ENCODE results near the gene CRACR2A.

Gene CRACR2A

GRCh38 chr12:3644104-3644503 is 108.8 kb downstream of the CRACR2A start:
- no peak for DNase-seq

DNA sequence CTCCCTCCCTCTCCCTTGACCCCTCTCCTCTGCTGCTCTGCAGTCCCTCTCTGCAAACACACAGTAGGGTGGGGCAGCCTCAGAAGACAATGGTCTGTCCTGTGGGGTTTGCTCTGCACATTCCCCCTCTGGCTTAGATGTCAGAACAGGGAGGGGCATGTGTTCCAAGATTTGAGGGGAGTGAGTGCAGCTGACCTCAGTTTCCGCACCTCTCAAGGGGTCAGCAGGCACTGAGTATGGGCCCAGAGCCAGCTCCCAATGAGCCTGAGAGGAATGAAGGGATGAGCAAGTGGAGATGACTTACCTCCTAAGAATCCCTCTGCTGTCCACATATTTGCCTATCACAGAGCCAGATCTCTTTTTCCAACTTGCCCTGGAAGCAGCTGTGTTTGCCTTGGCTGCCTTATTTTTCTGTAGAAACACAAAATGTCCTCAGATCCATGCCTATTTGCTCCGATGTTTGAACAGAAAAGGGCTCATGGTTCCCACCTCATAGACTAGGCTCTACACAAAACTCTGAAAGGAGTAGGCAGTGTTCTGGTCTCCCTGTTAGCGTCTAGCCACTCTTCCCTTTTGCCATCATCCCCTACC is 111.4 kb downstream of the CRACR2A start:
- DNase-seq, result no peak

DNA sequence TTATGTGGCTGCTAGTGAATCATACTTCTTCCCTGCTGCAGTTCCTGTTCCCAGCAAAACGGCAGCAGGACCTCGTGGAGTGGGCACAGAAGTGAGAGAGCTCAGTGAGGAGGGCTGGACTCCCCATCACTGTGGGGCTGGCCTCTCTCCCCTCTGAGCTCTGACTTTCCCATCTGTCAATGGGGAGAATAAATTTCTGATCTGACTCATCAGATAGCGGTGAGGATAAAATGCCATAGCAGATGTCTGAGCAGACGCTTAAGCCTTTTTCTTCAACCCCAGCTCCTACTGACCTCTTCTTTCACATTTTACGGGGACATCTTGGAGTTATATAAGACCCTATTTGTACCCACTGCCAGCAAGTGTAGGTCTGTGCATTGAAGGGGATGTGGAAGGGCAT is 116.6 kb downstream of the CRACR2A start:
- no peak for DNase-seq

GRCh38 chr12:3634348-3634747 is 118.6 kb downstream of the CRACR2A start:
- no peak for DNase-seq

GRCh38 chr12:3633396-3633795 is 119.5 kb downstream of the CRACR2A start:
- no peak for DNase-seq

GRCh38 chr12:3632754-3633153 is 120.2 kb downstream of the CRACR2A start:
- no peak for DNase-seq

DNA sequence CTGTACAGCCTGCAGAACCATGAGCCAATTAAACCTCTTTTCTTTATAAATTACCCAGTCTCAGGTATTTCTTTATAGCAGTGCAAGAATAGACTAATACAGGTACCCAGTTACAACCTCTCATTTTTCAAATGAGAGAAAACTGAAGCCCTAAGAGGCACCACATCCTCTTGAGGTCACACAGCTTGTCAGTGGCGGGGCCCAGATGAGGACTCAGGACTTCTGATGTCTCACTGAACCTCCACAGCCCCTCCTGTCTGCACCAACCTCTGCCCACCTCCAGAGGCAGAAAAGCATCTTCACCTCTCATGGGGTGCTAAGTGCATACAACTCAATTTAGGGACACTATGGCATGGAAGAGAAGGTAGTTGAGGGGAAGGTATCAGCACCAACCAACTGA is 120.7 kb downstream of the CRACR2A start:
- DNase-seq, result no peak

DNA sequence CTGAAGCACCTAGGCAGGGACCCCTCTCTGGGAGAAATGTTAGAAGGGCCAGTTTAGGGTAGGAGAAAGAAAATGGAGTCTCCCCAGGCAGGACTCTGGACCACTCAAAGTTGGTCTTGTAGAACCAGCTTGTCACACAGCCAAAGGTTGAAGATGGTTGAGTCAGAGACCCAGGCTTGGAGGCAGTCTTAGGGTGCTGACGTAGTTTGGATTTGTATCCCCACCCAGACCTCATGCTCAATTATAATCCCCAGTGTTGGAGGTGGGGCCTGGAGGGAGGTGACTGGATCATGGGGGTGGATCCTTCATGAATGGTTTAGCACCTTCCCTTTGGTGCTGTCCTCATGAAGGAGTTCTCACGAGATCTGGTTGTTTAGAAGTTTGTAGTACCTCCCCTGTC is 121.2 kb downstream of the CRACR2A start:
- DNase-seq, result no peak

GRCh38 chr12:3631272-3631637 is 121.7 kb downstream of the CRACR2A start:
- DNase-seq, result no peak

DNA sequence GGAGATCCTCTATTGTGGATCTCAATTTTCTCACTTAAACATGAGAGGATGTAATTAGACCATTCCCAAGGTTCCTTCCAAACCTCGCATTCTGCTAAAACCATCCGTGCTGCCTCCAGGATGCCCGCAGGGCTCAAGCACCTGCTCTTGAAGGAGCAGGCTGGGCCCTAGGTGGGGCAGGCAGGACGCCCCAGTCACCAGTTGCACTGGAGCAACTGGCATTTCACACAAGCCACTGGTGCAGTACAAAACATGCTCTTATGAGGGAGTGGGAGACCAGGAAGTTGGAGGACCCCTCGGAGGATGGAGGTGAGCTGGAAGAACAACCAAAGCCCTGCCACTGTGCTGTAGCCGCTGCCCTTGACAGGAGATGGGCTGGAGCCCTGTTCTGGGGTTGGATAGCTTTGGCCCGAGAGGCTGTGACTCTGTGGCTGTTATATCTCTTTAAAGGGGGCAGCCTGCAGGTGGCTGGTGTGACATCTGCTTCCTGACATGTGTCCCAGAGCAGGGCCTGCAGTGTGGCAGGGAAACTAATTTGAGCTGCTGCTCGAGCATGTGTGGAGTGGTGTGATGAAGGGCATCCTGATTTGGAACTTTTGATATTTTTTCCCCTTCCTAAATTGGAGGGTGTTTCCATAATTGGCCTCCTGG is 122.2 kb downstream of the CRACR2A start:
- DNase-seq, result no peak

DNA sequence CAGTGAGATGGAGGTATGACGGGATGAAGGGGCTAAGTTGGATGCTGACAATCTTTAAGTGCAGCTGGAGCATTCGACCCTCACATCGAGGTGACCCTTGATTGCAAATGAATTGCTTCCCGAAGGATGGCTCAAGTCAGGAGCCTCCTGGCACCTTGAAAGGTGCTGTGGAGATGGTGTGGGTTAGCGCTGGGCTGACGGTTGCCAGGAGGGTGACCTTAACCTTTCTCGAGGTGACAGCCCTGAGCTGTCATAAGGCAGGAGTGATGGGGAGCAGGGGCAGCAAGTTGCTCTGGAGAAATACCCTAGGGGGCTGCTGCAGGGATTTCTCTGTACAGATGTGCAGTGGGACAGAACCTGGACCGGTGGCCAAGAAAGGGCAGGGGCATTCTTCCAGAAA is 122.8 kb downstream of the CRACR2A start:
- DNase-seq, result no peak

DNA sequence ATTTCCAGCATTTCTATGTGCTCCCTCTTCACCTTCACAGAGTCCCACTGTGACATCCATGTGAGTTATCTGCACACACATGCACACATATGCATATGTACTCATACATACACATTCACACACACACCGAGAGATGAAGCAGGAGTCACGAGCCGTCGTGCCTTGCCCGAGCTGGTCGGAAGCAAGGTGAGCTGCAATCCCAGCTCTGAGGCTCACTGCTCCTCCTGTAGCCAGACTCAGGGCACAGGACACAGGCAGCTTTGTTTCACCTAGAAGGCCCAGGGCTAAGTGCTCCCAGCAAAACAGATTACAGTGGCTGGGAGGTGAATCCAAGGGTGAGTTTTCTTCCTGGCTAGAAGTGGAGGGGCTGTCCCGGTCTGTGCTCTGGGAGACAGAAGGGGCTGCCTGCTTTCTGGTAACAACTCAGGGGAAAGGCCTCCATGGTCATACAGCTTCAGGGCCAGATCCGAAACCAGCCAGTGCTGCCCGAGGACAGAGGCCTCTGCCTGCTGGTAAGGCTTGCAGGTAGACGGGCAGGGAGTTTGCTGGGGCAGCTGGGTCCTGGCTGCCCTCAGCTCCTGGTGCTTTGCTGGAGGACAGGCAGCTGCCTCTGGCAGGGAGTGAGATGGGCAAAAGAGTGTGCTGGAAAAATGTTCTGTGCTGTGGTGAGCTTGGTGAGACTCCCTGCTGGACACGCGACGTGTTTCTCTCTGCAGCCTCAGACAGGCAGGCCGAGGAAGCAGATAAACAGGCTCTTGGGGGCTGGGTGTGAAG is 123.7 kb downstream of the CRACR2A start:
- no peak for DNase-seq

DNA sequence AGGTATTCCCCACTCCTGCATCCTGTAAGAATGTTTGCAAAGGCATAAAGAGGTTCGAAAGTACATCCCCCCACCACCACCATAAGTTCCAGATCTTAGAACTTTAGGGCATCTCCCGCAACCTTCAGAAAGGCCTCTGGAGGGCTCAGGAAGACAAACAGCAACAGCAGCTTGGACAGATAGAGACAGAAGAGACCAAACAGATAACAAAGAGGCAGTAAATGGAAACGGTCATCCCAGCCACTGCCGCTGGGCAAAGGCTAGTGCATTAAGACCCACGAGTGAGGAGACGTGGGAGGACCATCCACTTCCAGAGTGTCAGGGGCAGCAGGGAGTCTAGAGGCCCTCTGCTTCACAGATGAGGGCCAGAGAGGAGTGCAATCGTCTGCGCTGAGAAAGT is 124.3 kb downstream of the CRACR2A start:
- DNase-seq, result no peak

GRCh38 chr12:3627336-3627735 is 125.6 kb downstream of the CRACR2A start:
- DNase-seq, result no peak

DNA sequence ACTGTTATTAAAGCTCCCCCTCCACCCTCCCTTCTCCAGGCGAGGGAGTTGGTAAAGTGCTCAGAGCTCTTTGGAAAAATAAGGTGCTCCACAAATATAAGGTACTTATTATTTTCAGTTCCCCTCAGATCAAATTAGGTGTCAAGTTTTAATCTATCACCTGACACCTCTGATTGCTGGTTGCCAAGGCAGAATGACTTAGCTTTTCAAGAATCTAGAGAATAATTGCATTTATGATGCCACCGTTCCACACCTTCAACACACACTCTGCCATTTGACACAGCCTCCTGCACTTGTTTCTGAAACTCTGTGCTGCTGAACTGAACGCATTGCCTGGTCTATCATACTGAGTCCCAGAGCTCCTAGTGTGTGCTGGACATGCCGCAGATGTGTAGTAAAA is 128.6 kb downstream of the CRACR2A start:
- DNase-seq, result no peak

GRCh38 chr12:3622822-3623690 is 129.9 kb downstream of the CRACR2A start:
- no peak for DNase-seq

DNA sequence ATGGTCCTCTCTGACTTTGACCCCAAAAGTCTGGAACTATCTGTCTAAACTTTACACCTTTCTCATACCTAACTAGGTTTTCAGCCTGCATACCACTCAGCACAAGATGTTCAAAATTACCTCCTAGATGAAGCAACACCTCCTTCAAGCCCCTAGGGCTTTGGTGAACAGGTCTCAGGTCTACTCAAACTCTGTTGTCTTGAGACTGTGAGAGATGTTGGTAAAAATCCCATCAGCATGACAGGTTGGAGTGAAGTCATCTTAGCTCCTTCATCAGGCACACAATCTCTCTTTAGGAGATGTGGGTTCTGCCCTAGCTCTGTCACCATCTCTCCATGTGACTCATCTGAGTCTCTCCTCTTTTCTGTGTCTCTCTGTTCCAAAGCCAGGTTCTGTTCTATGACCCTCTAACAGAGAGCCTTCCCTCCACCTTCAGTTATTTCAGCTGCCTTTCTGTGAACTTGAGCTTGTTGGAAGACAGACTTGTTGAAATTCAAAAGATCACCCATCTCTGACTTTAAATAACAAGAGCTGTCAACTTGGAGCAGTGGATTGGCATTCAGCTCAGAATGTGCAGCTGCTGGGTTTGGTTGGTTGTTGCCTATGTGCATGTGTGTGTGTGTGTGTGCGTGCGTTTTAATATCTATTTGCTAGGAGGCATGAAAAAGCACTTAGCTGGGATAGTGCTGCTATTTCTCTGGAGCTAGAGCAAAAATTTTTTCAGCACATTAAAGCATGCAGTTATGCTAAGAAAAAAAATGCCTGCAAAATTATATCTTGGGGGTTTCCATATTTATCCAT is 130.7 kb downstream of the CRACR2A start:
- DNase-seq, result peak; percentile 41

- no peak for DNase-seq
Observed at GRCh38 chr12:3620856-3621255, 132.1 kb downstream of the CRACR2A start.

- no peak for DNase-seq
Observed at GRCh38 chr12:3617565-3617964, 135.3 kb downstream of the CRACR2A start.

GRCh38 chr12:3615862-3616261 is 137.0 kb downstream of the CRACR2A start:
- no peak for DNase-seq

DNA sequence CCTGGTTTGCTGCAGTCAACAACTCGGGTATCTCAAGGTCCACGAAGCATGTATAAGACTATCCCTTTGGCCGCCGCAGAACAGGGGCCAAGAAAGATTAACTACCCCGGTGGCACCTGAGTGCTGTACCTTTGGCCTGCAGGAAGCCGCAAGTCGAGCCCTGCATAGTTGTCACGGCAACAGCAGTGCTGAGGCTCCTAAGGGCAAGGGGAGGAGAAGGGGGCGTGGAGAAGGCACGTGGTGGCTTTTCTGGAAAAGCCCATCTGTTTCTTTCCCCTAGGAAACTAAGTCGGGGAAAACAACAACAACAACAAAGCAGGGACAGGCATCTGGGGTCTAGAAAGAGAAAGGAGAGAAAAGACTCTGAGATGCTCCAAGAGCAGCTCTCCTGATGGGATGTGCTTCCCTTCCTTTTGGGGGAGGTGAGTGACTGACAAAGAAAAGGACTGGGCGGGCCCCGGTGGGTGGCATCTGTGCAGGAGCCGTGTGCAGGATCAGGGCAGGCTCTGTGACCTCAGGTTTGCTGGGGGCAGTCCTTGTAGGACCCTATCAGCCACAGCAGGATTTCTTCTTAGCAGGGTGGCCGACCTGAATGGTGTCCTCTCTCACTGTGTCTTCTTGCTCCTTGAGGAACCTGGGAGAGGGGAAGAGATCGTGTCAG is 138.0 kb downstream of the CRACR2A start:
- no peak for DNase-seq

Measured in right hindlimb (tissue), 1 donor.